Parathyroid adenoma (tissue), 2 donors: ENCODE data around the gene CUTC.

Experiments used
- H2AFZ ChIP-seq: fragments of 300-600 bp; sonication (generic); one replicate; pipeline ENCODE4 v1.7.0; 2017; ENCODE audit warnings: antibody characterized with exemption, mild to moderate bottlenecking
- H3K27ac ChIP-seq: fragments of 300-600 bp; sonication (generic); one replicate; pipeline ENCODE4 v1.7.0; 2017
- H3K27me3 ChIP-seq: fragments of 300-600 bp; sonication (generic); one replicate; pipeline ENCODE4 v1.7.0; 2017; ENCODE audit warnings: low read length; ENCODE audit not compliant: control insufficient read depth, insufficient read depth
- H3K36me3 ChIP-seq: fragments of 300-600 bp; sonication (generic); one replicate; pipeline ENCODE4 v1.7.0; 2017; ENCODE audit warnings: low read length; ENCODE audit not compliant: control insufficient read depth, insufficient read depth
- H3K4me1 ChIP-seq: fragments of 300-600 bp; sonication (generic); one replicate; pipeline ENCODE4 v1.7.0; 2017; ENCODE audit warnings: control low read depth
- H3K4me2 ChIP-seq: fragments of 300-600 bp; sonication (generic); one replicate; pipeline ENCODE4 v1.7.0; 2017; ENCODE audit warnings: low read length
- H3K4me3 ChIP-seq: fragments of 300-600 bp; sonication (generic); one replicate; pipeline ENCODE4 v1.7.0; 2017; ENCODE audit warnings: low read depth, low read length
- H3K79me2 ChIP-seq: fragments of 300-600 bp; sonication (generic); one replicate; pipeline ENCODE4 v1.7.0; 2017; ENCODE audit warnings: control low read depth
- H3K9ac ChIP-seq: fragments of 300-600 bp; sonication (generic); one replicate; pipeline ENCODE4 v1.7.0; 2017; ENCODE audit warnings: mild to moderate bottlenecking
- H3K9me3 ChIP-seq: fragments of 300-600 bp; sonication (generic); one replicate; pipeline ENCODE4 v1.7.0; 2017; ENCODE audit warnings: low read length; ENCODE audit not compliant: control insufficient read depth
- TF ChIP-seq, protein P1 (sequence below): fragments of 300-600 bp; sonication (generic); IDR thresholded peaks from one replicate; pipeline ENCODE4 v1.7.0; 2017; ENCODE audit warnings: antibody characterized with exemption, mild to moderate bottlenecking
- donor health status: primary hyperparathyroidism.

Gene CUTC

DNA sequence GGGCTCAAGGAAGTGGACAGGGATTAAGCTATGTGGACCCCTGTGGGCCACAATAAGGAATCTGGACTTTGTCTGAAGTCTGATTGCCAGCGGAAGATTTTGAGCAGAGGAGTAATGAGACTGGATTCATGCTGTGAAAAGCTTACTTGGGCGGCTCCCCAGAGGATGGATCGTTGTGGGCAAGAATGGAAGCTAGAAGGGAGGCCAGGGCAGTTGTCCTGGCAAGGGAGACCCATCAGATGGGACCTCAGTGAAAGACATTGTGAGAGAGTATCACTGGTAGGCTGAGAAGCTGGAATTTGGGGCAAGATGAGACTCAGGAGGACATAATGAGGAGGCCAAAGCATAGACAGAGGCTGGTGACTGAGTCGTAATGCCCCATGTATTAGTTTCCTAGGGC, 66.0 kb downstream of the CUTC start:
- Histone ChIP-seq H3K27me3 (no peaks in the 10 kb centered on the region), H2AFZ (no peak overlapping the region), H3K4me3 (no peak overlapping the region)

DNA sequence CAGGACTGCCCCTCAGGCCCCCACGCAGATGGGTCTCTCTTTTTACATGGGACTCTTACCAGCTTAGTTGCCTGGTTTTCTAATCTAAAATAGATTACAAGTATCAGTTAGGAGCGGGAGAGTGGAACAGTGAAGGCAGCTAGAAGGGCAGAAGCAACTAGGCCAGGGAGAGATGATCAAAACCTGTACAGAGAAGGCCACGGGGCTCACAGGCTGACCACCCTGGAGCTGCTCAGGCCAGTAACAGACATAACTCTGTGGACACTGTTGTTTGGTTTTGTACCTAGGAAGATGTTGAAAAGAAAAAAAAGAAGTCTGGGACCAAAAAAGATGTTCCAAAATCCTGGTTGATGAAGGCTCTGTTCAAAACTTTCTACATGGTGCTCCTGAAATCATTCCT, 66.9 kb downstream of the CUTC start:
- H3K79me2 ChIP-seq: no peaks in the 10 kb centered on the region
- TF ChIP-seq, protein P1, sequence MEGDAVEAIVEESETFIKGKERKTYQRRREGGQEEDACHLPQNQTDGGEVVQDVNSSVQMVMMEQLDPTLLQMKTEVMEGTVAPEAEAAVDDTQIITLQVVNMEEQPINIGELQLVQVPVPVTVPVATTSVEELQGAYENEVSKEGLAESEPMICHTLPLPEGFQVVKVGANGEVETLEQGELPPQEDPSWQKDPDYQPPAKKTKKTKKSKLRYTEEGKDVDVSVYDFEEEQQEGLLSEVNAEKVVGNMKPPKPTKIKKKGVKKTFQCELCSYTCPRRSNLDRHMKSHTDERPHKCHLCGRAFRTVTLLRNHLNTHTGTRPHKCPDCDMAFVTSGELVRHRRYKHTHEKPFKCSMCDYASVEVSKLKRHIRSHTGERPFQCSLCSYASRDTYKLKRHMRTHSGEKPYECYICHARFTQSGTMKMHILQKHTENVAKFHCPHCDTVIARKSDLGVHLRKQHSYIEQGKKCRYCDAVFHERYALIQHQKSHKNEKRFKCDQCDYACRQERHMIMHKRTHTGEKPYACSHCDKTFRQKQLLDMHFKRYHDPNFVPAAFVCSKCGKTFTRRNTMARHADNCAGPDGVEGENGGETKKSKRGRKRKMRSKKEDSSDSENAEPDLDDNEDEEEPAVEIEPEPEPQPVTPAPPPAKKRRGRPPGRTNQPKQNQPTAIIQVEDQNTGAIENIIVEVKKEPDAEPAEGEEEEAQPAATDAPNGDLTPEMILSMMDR: no peak
- H3K9me3 ChIP-seq: no peaks in the 10 kb centered on the region
- H3K9ac ChIP-seq: no peak overlapping the region
- no peaks in the 10 kb centered on the region for H3K36me3 ChIP-seq
- H3K4me1 ChIP-seq: no peaks in the 10 kb centered on the region
- no peaks in the 10 kb centered on the region for H3K27me3 ChIP-seq
- H3K4me2 ChIP-seq: no peak overlapping the region
- H2AFZ ChIP-seq: no peak overlapping the region
- no peak overlapping the region for H3K27ac ChIP-seq
- no peak overlapping the region for H3K4me3 ChIP-seq

More for the DNA sequence above, 66.0 kb downstream of the CUTC start:
- no peak overlapping the region for H3K9ac ChIP-seq
- H3K79me2 ChIP-seq: no peaks in the 10 kb centered on the region
- TF ChIP-seq, protein P1: no peak
- no peak overlapping the region for H3K27ac ChIP-seq
- no peaks in the 10 kb centered on the region for H3K4me1 ChIP-seq
- no peaks in the 10 kb centered on the region for H3K36me3 ChIP-seq
- H3K4me2 ChIP-seq: no peak overlapping the region
- H3K9me3 ChIP-seq: no peaks in the 10 kb centered on the region

DNA sequence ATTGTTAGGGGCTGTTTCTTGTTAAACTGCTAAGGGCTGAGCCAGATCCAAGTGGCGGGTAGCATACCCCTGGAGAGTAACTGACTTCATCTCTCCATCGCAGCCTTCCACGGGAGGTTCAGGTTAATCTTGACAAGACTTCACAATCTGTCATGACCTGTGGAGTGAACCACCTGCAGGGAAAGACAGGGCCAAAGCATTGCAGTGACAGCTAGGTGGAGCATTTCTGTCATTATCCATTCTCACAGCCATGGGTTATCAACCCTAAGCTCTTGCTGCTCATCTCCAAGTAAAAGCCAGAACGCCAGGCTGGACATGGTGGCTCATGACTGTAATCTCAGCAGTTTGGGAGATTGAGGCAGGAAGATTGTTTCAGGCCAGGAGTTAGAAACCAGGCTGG, 67.6 kb downstream of the CUTC start:
- no peak overlapping the region for H3K27ac ChIP-seq
- H3K4me2 ChIP-seq: no peak overlapping the region
- H3K27me3 ChIP-seq: no peaks in the 10 kb centered on the region
- no peak overlapping the region for H3K9ac ChIP-seq
- no peaks in the 10 kb centered on the region for H3K79me2 ChIP-seq
- H3K4me3 ChIP-seq: no peak overlapping the region
- H2AFZ ChIP-seq: no peak overlapping the region
- H3K9me3 ChIP-seq: no peaks in the 10 kb centered on the region
- H3K36me3 ChIP-seq: no peaks in the 10 kb centered on the region
- TF ChIP-seq, protein P1: no peak
- H3K4me1 ChIP-seq: no peaks in the 10 kb centered on the region

DNA sequence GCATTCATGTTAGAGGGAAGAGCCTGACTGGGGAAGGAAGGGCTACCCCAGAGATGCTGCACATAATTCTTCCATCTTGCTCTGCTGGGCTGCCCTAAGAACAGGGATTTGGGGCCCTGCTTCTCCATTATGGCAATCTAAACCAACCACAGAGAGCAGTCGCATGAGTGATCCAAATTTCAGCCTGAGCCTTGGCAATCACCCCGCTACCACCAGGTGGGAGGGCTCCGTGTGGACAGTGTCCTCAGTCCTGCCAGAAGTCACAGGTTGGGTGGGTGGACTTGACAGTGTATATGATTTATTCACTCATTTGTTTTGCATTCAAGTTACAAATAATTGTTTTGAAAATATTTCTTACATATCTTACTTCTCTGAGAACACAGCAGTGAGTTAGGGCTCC, 72.4 kb downstream of the CUTC start:
- no peak overlapping the region for H3K4me2 ChIP-seq
- no peaks in the 10 kb centered on the region for H3K27me3 ChIP-seq
- no peak overlapping the region for H3K27ac ChIP-seq
- TF ChIP-seq, protein P1: no peak
- no peaks in the 10 kb centered on the region for H3K79me2 ChIP-seq
- H3K9ac ChIP-seq: no peak overlapping the region
- no peak overlapping the region for H2AFZ ChIP-seq
- no peaks in the 10 kb centered on the region for H3K4me1 ChIP-seq
- H3K4me3 ChIP-seq: no peak overlapping the region
- H3K9me3 ChIP-seq: no peaks in the 10 kb centered on the region
- H3K36me3 ChIP-seq: no peaks in the 10 kb centered on the region

DNA sequence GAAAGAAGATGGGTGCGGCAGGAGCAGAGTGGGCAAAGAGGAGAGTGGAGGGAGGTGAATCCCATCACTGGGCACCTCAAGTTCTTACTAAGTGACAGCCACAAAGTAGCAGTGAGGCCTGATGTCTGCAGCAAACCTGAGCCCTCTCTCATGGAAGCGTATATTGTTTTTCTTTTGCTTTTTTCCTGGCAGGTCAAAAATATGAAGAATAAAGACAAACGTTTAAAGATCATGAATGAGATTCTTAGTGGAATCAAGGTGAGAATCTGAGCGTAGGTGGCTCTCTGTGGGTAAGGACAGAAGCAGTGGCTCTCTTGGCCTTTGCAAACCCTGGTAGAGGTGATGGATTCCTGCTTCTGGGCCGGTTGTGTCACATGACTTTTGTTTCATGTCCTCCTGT, 73.2 kb downstream of the CUTC start:
- Histone ChIP-seq H3K36me3 (no peaks in the 10 kb centered on the region), H3K9me3 (no peaks in the 10 kb centered on the region), H3K27me3 (no peaks in the 10 kb centered on the region), H2AFZ (no peak overlapping the region), H3K4me1 (no peaks in the 10 kb centered on the region), H3K4me3 (no peak overlapping the region), H3K9ac (no peak overlapping the region), H3K27ac (no peak overlapping the region), H3K79me2 (no peaks in the 10 kb centered on the region), H3K4me2 (no peak overlapping the region)
- TF ChIP-seq, protein P1: no peak
